Brain microvascular endothelial cell (primary cell): Measurements from ENCODE around the gene CLSTN1.

Experiments used
- DNase-seq: peaks from one replicate; pipeline ENCODE4 v3.0.0-alpha.2; 2020
- H3K27ac ChIP-seq: fragments of 250-450 bp; sonication (Bioruptor Pico); 2 replicates; pipeline ENCODE4 v1.5.1; 2020; ENCODE audit warnings: mild to moderate bottlenecking, moderate library complexity
- H3K27me3 ChIP-seq: fragments of 250-450 bp; sonication (Bioruptor Pico); replicated peaks from 2 replicates; pipeline ENCODE4 v1.5.1; 2020; ENCODE audit warnings: mild to moderate bottlenecking
- H3K36me3 ChIP-seq: fragments of 250-450 bp; sonication (Bioruptor Pico); replicated peaks from 2 replicates; pipeline ENCODE4 v1.5.1; 2020; ENCODE audit warnings: mild to moderate bottlenecking
- H3K4me3 ChIP-seq: 2 replicates; pipeline ENCODE4 v1.5.1; 2011; ENCODE audit warnings: low read depth, mild to moderate bottlenecking, control low read depth, low read length, moderate library complexity
- in situ Hi-C: cut with HindIII; loops from 2 replicates; pipeline ENCODE4 v1.10.0; 2017; ENCODE audit warnings: low sequenced_read_pairs, low pct_ligation_motif_present
- TF ChIP-seq, protein P1 (sequence below): IDR thresholded peaks from 2 replicates; pipeline ENCODE4 v1.5.1; 2011; ENCODE audit warnings: low read depth, mild to moderate bottlenecking, moderate library complexity, low read length, control low read depth, inconsistent platforms; ENCODE audit errors: missing control alignments

Gene CLSTN1

GRCh38 chr1:9787702-9788101, 36.1 kb downstream of the CLSTN1 start:
- DNase-seq: no peak
- Histone ChIP-seq H3K27ac (no peak overlapping the region), H3K27me3 (no peaks in the 10 kb centered on the region), H3K36me3 (no peaks in the 10 kb centered on the region), H3K4me3 (no peak overlapping the region)
- TF ChIP-seq, protein P1, sequence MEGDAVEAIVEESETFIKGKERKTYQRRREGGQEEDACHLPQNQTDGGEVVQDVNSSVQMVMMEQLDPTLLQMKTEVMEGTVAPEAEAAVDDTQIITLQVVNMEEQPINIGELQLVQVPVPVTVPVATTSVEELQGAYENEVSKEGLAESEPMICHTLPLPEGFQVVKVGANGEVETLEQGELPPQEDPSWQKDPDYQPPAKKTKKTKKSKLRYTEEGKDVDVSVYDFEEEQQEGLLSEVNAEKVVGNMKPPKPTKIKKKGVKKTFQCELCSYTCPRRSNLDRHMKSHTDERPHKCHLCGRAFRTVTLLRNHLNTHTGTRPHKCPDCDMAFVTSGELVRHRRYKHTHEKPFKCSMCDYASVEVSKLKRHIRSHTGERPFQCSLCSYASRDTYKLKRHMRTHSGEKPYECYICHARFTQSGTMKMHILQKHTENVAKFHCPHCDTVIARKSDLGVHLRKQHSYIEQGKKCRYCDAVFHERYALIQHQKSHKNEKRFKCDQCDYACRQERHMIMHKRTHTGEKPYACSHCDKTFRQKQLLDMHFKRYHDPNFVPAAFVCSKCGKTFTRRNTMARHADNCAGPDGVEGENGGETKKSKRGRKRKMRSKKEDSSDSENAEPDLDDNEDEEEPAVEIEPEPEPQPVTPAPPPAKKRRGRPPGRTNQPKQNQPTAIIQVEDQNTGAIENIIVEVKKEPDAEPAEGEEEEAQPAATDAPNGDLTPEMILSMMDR: no peak
- in situ Hi-C loops: no loop called here

DNA sequence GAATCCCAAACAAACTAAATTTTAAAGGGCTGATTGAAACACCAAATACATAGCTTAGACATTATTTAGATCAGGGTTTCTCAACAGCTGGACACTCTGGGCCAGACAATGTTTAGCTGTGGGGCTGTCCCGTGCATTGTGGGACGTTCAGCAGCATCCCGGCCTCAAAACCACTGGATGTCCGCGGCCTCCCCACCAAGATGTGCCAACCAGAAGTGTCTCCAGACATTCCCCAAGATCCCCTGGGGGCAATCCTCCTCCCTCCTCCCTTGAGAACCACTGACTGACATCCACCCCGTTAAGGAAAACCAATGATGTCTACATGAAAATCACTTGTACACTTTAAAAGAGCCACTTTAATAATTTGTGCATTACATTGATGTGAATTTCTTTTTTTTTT, 38.4 kb downstream of the CLSTN1 start:
- Histone ChIP-seq H3K36me3 (no peaks in the 10 kb centered on the region), H3K27ac (no peak overlapping the region), H3K4me3 (no peak overlapping the region), H3K27me3 (no peaks in the 10 kb centered on the region)
- in situ Hi-C loops: no loop called here
- DNase-seq: no peak
- TF ChIP-seq, protein P1: no peak

- TF ChIP-seq, protein P1: peak; percentile 80
- Histone ChIP-seq H3K36me3 (no peaks in the 10 kb centered on the region), H3K27me3 (no peaks in the 10 kb centered on the region), H3K27ac (no peak overlapping the region), H3K4me3 (no peak overlapping the region)
- DNase-seq: peak; percentile 60
- in situ Hi-C loops: no loop called here
Measured at GRCh38 chr1:9784508-9785133, 39.1 kb downstream of the CLSTN1 start.

DNA sequence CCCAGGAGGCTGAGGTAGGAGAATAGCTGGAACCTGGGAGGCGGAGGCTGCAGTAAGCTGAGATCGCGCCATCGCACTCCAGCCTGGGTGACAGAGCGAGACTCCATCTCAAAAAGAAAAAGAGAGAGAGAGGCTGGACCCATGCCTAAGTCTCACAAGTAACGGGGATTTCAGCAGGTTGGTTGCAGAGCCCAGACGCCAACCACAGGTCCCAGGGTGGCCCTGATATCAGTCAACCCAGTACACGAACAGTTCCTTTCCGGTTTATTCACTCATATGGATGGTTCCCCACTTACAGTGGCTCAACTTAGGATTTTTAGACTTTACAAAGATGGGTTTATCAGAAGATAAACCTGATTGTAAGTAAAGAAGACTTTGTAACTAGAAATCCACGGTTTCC, 40.9 kb downstream of the CLSTN1 start:
- H3K4me3 ChIP-seq: no peak overlapping the region
- in situ Hi-C loops: no loop called here
- no peak for DNase-seq
- no peak overlapping the region for H3K27ac ChIP-seq
- no peaks in the 10 kb centered on the region for H3K27me3 ChIP-seq
- TF ChIP-seq, protein P1: no peak
- no peaks in the 10 kb centered on the region for H3K36me3 ChIP-seq

DNA sequence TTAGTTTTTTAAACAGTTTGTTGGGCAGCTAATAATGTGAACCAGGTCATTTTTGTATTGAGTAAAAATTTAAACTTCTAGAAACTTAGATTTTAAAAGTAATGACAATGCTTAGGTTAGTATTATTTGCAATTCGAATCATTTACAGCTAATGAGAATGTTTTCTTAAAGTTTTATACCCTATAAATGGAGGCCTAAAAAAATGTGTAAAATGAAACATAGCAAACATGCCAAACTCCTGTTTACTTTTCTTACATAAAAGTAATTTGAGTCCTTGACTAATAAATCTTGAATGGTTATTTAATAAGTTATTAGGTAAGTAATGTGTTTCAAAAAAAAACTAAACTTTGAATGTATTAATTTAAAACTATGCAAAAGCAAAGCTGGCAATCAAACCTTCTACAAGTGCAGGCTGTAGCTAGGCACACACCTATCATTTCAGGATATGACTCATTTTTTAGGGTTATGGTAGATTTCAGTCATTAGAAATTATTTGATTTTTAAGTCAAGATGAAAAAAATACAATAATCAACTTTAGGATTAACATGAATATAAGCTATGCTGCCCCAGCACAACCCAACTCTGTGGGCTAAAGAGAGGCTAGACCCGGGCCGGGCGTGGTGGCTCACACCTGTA, 41.5 kb downstream of the CLSTN1 start:
- TF ChIP-seq, protein P1: no peak
- Histone ChIP-seq H3K27me3 (no peaks in the 10 kb centered on the region), H3K36me3 (no peaks in the 10 kb centered on the region), H3K4me3 (no peak overlapping the region), H3K27ac (no peak overlapping the region)
- in situ Hi-C loops: no loop called here
- no peak for DNase-seq
